ENCODE results near the gene PPFIA3. TPM values are rescaled to one million over a fixed set of nuclear protein-coding genes. Genes with fewer than 3 reads are reported as not detected.

Gene PPFIA3
- total and polyA plus RNA-seq, 9 donors = 0.55 to 6.1 (median 3.2) TPM

- intact Hi-C loops (cut with DNase I) = loop anchor here in 2 of 4 donors (10.0 kb wide), 2 partner anchors 53 to 123 kb away; no protein-coding TSS in a partner anchor
- Histone ChIP-seq H3K27ac (no peak overlapping the region), H3K27me3 (no peaks in the 10 kb centered on the region), H3K36me3 (no peaks in the 10 kb centered on the region), H3K4me3 (no peak overlapping the region), H3K9me3 (no peaks in the 10 kb centered on the region), H3K4me1 (ENCODE audit: insufficient read depth) (peaks cover 4% of the 10 kb centered on the region)
- 86 to 90% (median 87%) methylated on average over 17 of the region's 17 CpGs for WGBS, 3 donors
- DNase-seq = no peak
- no peak for TF ChIP-seq EP300 (IDR thresholded peaks at IDR 0.05)
- TF ChIP-seq POLR2A (IDR thresholded peaks at IDR 0.05) = no peak
- TF ChIP-seq CTCF (IDR thresholded peaks at IDR 0.05) = no peak
Measured at GRCh38 chr19:49091391-49092038, 27.8 kb upstream of the PPFIA3 start.

GRCh38 chr19:49092686-49093085 lies 26.7 kb upstream of the PPFIA3 start:
- H3K9me3 ChIP-seq = no peaks in the 10 kb centered on the region
- no peak for DNase-seq
- no peak for TF ChIP-seq EP300 (IDR thresholded peaks at IDR 0.05)
- no peak for TF ChIP-seq POLR2A (IDR thresholded peaks at IDR 0.05)
- no peak for TF ChIP-seq CTCF (IDR thresholded peaks at IDR 0.05)
- no peak overlapping the region for H3K4me3 ChIP-seq
- H3K27me3 ChIP-seq = no peaks in the 10 kb centered on the region
- H3K4me1 ChIP-seq (ENCODE audit: insufficient read depth) = no peaks in the 10 kb centered on the region
- H3K36me3 ChIP-seq = no peaks in the 10 kb centered on the region
- no peak overlapping the region for H3K27ac ChIP-seq
- WGBS, 3 donors = 83 to 84% (median 84%) methylated on average over 6 of the region's 6 CpGs
- intact Hi-C loops (cut with DNase I) = loop anchor here in 2 of 4 donors (10.0 kb wide), 2 partner anchors 52 to 122 kb away; no protein-coding TSS in a partner anchor

- WGBS, 3 donors = 53 to 66% (median 54%) methylated on average over 23 of the region's 23 CpGs
- H3K9me3 ChIP-seq = no peaks in the 10 kb centered on the region
- no peaks in the 10 kb centered on the region for H3K27me3 ChIP-seq
- TF ChIP-seq CTCF (IDR thresholded peaks at IDR 0.05) = no peak
- TF ChIP-seq POLR2A (IDR thresholded peaks at IDR 0.05) = no peak
- no peak for TF ChIP-seq EP300 (IDR thresholded peaks at IDR 0.05)
- no peak overlapping the region for H3K27ac ChIP-seq
- H3K36me3 ChIP-seq = no peaks in the 10 kb centered on the region
- DNase-seq = no peak
- intact Hi-C loops (cut with DNase I) = loop anchor here in 3 of 4 donors (5.0 to 10.0 kb wide), 4 partner anchors 50 to 120 kb away; no protein-coding TSS in a partner anchor
- H3K4me3 ChIP-seq = no peak overlapping the region
- H3K4me1 ChIP-seq (ENCODE audit: insufficient read depth) = no peaks in the 10 kb centered on the region
Measured at GRCh38 chr19:49094505-49095482, 24.6 kb upstream of the PPFIA3 start.

GRCh38 chr19:49097453-49098288 lies 21.7 kb upstream of the PPFIA3 start:
- no peak overlapping the region for H3K27ac ChIP-seq
- H3K4me1 ChIP-seq (ENCODE audit: insufficient read depth) = no peaks in the 10 kb centered on the region
- H3K27me3 ChIP-seq = no peaks in the 10 kb centered on the region
- H3K4me3 ChIP-seq = no peak overlapping the region
- WGBS, 3 donors = 50 to 53% (median 51%) methylated on average over 8 of the region's 8 CpGs
- TF ChIP-seq CTCF (IDR thresholded peaks at IDR 0.05) (peak; percentile 89 to 97 (median 94)), POLR2A (IDR thresholded peaks at IDR 0.05) (no peak)
- H3K9me3 ChIP-seq = no peaks in the 10 kb centered on the region
- H3K36me3 ChIP-seq = no peaks in the 10 kb centered on the region
- peak; percentile 50 to 76 (median 71) for DNase-seq
- intact Hi-C loops (cut with DNase I) = loop anchor here in 3 of 4 donors (5.0 to 10.0 kb wide), 4 partner anchors 47 to 117 kb away; no protein-coding TSS in a partner anchor
